K562 (cell line): ENCODE results near the gene ZNF521. TPM values are rescaled to one million over a fixed set of nuclear protein-coding genes. Genes with fewer than 3 reads are reported as not detected.

Experiments used
- ATAC-seq: fragments of 200-7000 bp; cut with Tn5 transposase; 3 replicates; pipeline ENCODE4 v1.9.1; 2020; ENCODE audit warnings: moderate library complexity
- BruUV-seq: library from RNA; stranded (reverse); fragments of 400-500 nt; replicated peaks from 2 replicates; lab custom pipeline; 2021; lab: Mats Ljungman, UMichigan
- CTCF ChIA-PET: fragments of 300-600 bp; formaldehyde crosslinking; extraction: SDS; loops from one replicate; lab custom pipeline; 2021; ENCODE audit warnings: low intra/inter-chr PET ratio; lab: Yijun Ruan, JAX
- POLR2A ChIA-PET: fragments of 300-600, 350-650 bp; sonication (Branson Sonifier 250); formaldehyde crosslinking; extraction: SDS; loops from one replicate; lab custom pipeline; 2021; ENCODE audit warnings: antibody characterized with exemption, inconsistent platforms; lab: Yijun Ruan, JAX
- DNase-seq, 4 experiments: peaks; one replicate each; pipeline versions ENCODE4 v3.0.0 to v3.0.0-alpha.2; 2011 to 2018; ENCODE audit warnings: low spot score in 3 of 4, mixed read lengths in 3 of 4; ENCODE audit errors: extremely low read depth in 1 of 4
- FAIRE-seq: peaks from 2 replicates; lab custom pipeline; 2011; peaks lifted over from hg19 to GRCh38; lab: Jason Lieb, UNC
- H2AFZ ChIP-seq: 2 replicates; pipeline ENCODE4 v1.6.0; 2011; ENCODE audit warnings: low read depth, low read length, control low read depth, inconsistent platforms
- H3K27ac ChIP-seq: fragments of 200-600 bp; 3 replicates; pipeline ENCODE4 v1.8.0; 2011; ENCODE audit warnings: low read depth, mild to moderate bottlenecking, control low read depth, inconsistent platforms, low read length, moderate library complexity, mixed read lengths; ENCODE audit errors: extremely low read depth
- H3K27me3 ChIP-seq, 2 experiments: fragments of 300-600 bp in 1 of 2; 2 replicates in 1 of 2; 3 replicates in 1 of 2; pipeline versions ENCODE4 v1.6.0 to v1.8.0; 2011; ENCODE audit warnings: inconsistent platforms in 2 of 2, low read length in 2 of 2, mild to moderate bottlenecking in 1 of 2, mixed read lengths in 1 of 2, moderate library complexity in 1 of 2; ENCODE audit not compliant: control insufficient read depth in 2 of 2, insufficient read depth in 2 of 2
- H3K36me3 ChIP-seq: fragments of 300-600 bp; 3 replicates; pipeline ENCODE4 v1.8.0; 2011; ENCODE audit warnings: mild to moderate bottlenecking, low read length, inconsistent platforms; ENCODE audit not compliant: control insufficient read depth, insufficient read depth
- H3K4me1 ChIP-seq, 2 experiments: fragments of 200-600 bp in 1 of 2; replicated peaks in 1 of 2; 2 replicates in 1 of 2; 3 replicates in 1 of 2; pipeline versions ENCODE4 v1.5.1 to v1.8.0; 2011; ENCODE audit warnings: inconsistent platforms in 2 of 2, low read length in 2 of 2, mild to moderate bottlenecking in 1 of 2, mixed read lengths in 1 of 2, moderate library complexity in 1 of 2; ENCODE audit not compliant: control insufficient read depth in 2 of 2, insufficient read depth in 2 of 2
- H3K4me2 ChIP-seq: 2 replicates; pipeline ENCODE4 v1.6.1; 2011; ENCODE audit warnings: low read length, control low read depth, inconsistent platforms, mixed read lengths; ENCODE audit not compliant: insufficient read depth
- H3K4me3 ChIP-seq: fragments of 200-600 bp; sonication (generic), shearing (Covaris generic); 2 replicates; pipeline ENCODE4 v1.5.1; 2016; ENCODE audit warnings: control low read depth, inconsistent platforms
- H3K79me2 ChIP-seq: fragments of 200-600 bp; 3 replicates; pipeline ENCODE4 v1.8.0; 2011; ENCODE audit warnings: low read length, inconsistent platforms; ENCODE audit not compliant: control insufficient read depth, insufficient read depth
- H3K9ac ChIP-seq, 2 experiments: 2 replicates each; pipeline versions ENCODE4 v1.6.0 to v1.6.1; 2011; ENCODE audit warnings: low read depth in 2 of 2, low read length in 2 of 2, control low read depth in 1 of 2, inconsistent platforms in 1 of 2, mild to moderate bottlenecking in 1 of 2, mixed read lengths in 1 of 2; ENCODE audit not compliant: insufficient read depth in 1 of 2
- H3K9me1 ChIP-seq: one replicate; pipeline ENCODE4 v1.6.0; 2011; ENCODE audit warnings: inconsistent platforms, mild to moderate bottlenecking, low read length, moderate library complexity; ENCODE audit not compliant: control insufficient read depth, insufficient read depth
- H3K9me3 ChIP-seq: replicated peaks from 2 replicates; pipeline ENCODE4 v1.5.1; 2011; ENCODE audit warnings: low read depth, low read length, inconsistent platforms; ENCODE audit not compliant: control insufficient read depth, insufficient read depth
- H4K20me1 ChIP-seq: replicated peaks from 2 replicates; pipeline ENCODE4 v1.6.1; 2011; ENCODE audit warnings: low read length, inconsistent platforms, mixed read lengths; ENCODE audit not compliant: control insufficient read depth, insufficient read depth
- ARID1B ChIP-seq: fragments of 450-650 bp; IDR thresholded peaks from 2 replicates; pipeline ENCODE4 v1.6.1; 2016; ENCODE audit warnings: antibody characterized with exemption, mild to moderate bottlenecking, inconsistent platforms
- C11orf30 ChIP-seq: fragments of 450-650 bp; IDR thresholded peaks from 2 replicates; pipeline ENCODE4 v1.6.1; 2016; ENCODE audit warnings: low read depth, mild to moderate bottlenecking
- MAFF ChIP-seq: IDR thresholded peaks from 2 replicates; pipeline ENCODE4 v1.6.1; 2012; ENCODE audit warnings: low read length, improper control_type of control experiment
- MAFG ChIP-seq: fragments of 450-650 bp; conservative IDR thresholded peaks from 2 replicates; pipeline ENCODE4 v1.6.1; 2016; ENCODE audit warnings: missing genetic modification characterization, missing compliant biosample characterization
- MAFK ChIP-seq: IDR thresholded peaks from 2 replicates; pipeline ENCODE4 v1.6.1; 2011; ENCODE audit warnings: low read length, improper control_type of control experiment
- NFE2 ChIP-seq: IDR thresholded peaks from 2 replicates; pipeline ENCODE4 v1.6.1; 2014; ENCODE audit warnings: antibody characterized with exemption, low read depth
- NFE2L1 ChIP-seq: fragments of 450-650 bp; IDR thresholded peaks from 2 replicates; pipeline ENCODE4 v1.6.1; 2016; ENCODE audit warnings: missing genetic modification characterization, low read depth, mild to moderate bottlenecking, missing compliant biosample characterization, moderate library complexity, borderline replicate concordance
- PRDM10 ChIP-seq: fragments of 450-650 bp; IDR thresholded peaks from 2 replicates; pipeline ENCODE4 v1.6.1; 2018; ENCODE audit not compliant: partially characterized antibody
- PTTG1 ChIP-seq: fragments of 450-650 bp; IDR thresholded peaks from 2 replicates; pipeline ENCODE4 v1.6.1; 2016; ENCODE audit warnings: low read depth, mild to moderate bottlenecking, missing genetic modification characterization, missing compliant biosample characterization
- SMAD4 ChIP-seq: fragments of 250-450 bp; sonication (Bioruptor Pico); conservative IDR thresholded peaks from 2 replicates; pipeline ENCODE4 v1.8.0; 2021; ENCODE audit warnings: inconsistent platforms, mild to moderate bottlenecking, moderate library complexity
- WGBS: fragments of 100-300 bp; shearing (Covaris generic); methylation state at CpG from one replicate; pipeline ENCODE4 v1.1.6; 2016; ENCODE audit warnings: low coverage, mixed read lengths; ENCODE audit not compliant: insufficient coverage; ENCODE audit errors: missing lambda C conversion rate; 5-methylcytosine and 5-hydroxymethylcytosine counted together
- in situ Hi-C: fragments of 300-500 bp; cut with MboI; formaldehyde crosslinking; loops from 4 replicates; pipeline ENCODE4 v1.15.0; 2018; ENCODE audit warnings: inconsistent platforms, mixed read lengths
- intact Hi-C: fragments of 100-400 bp; cut with micrococcal nuclease; formaldehyde crosslinking; loops from 2 replicates; pipeline ENCODE4 v1.14.2; 2022
- polyA plus RNA-seq, 8 experiments: library from polyadenylated mRNA; depleted of rRNA in 4 of 8; stranded (reverse) in 5 of 8; unstranded in 3 of 8; fragments of >200 nt; fragmentation: Nextera tagmentation in 2 of 8; fragmentation: Illumina TruSeq in 1 of 8; extraction: Ambion mirVana in 2 of 8; extraction: Trizol in 1 of 8; gene quantifications; 2 replicates each; pipeline versions ENCODE4 v1.2.1 to v1.2.3, GENCODE V29; 2011 to 2014; ENCODE audit warnings: inconsistent platforms in 1 of 8, missing spikeins in 1 of 8
- total RNA-seq, 7 experiments: library from RNA; depleted of rRNA in 6 of 7; stranded (reverse); fragments of >200 nt in 6 of 7; fragmentation: Illumina TruSeq in 2 of 7; extraction: Trizol in 2 of 7; gene quantifications; 2 replicates each; pipeline versions ENCODE4 v1.2.1 to v1.2.3, GENCODE V29; 2011 to 2021; ENCODE audit warnings: low replicate concordance in 1 of 7

Gene ZNF521
- total and polyA plus RNA-seq, 9 of the 15 experiments (the other 6 are each of a cell fraction or from before 2014, with no cell fraction given) = 1.2 to 5.8 (median 1.6) TPM

DNA sequence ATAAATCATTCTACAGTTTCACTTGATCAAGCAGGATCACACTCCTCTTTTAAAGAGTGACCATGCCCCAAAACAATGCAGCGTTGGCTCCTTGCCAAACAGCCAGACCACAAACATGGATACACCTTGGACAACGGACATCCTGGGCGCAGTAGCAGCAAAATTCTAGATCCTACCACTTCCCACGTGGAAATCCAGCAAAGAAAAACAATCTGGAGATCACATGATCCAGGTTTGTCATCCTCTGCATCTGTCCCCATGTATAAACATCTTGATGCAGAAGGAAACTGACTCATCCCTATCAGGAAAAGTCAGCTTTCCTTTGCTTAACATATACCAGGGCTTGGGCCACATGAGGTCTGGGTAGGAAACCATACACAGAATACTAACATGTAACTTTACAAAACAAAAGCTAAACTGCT, 53.1 kb downstream of the ZNF521 start (continued):
- TF ChIP-seq SMAD4 (CRISPR knock-in tag) (peak; percentile 57; the same call in 1 of the 2 replicates), ARID1B (peak; percentile 81)

- BruUV-seq = no TSS peak
- Histone ChIP-seq H3K9me1 (no peaks in the 10 kb centered on the region), H3K36me3 (no peaks in the 10 kb centered on the region), H3K79me2 (no peaks in the 10 kb centered on the region)
- no peak for ATAC-seq
- TF ChIP-seq MAFG (tag) (peak; percentile 81), NFE2L1 (tag) (peak; percentile 58), PRDM10 (no peak), MAFF (peak; percentile 76), MAFK (peak; percentile 73), NFE2 (peak; percentile 58), PTTG1 (no peak), C11orf30 (peak; percentile 68)
- TF ChIP-seq, all 486 proteins: peak for 6
- H2AFZ ChIP-seq = no peak overlapping the region
- 5% methylated on average over 2 of the region's 2 CpGs for WGBS
- POLR2A ChIA-PET = no interaction called here
- no peak overlapping the region for H3K4me2 ChIP-seq
- no peak overlapping the region for H3K27ac ChIP-seq
- no peak overlapping the region for H3K4me3 ChIP-seq
- no peak for FAIRE-seq
- H3K9ac ChIP-seq = no peak overlapping the region
- H4K20me1 ChIP-seq = no peaks in the 10 kb centered on the region
- no peaks in the 10 kb centered on the region for H3K27me3 ChIP-seq
- H3K4me1 ChIP-seq = no peaks in the 10 kb centered on the region
- no peaks in the 10 kb centered on the region for H3K9me3 ChIP-seq
- CTCF ChIA-PET = no interaction called here
- in situ Hi-C loops (no loop called here), intact Hi-C loops (no loop called here)
- DNase-seq = no peak
Measured at GRCh38 chr18:25295624-25296138, 56.3 kb downstream of the ZNF521 start.
